Stromal cell of bone marrow (primary cell): ENCODE measurements around the gene NTN3.
"Not testable (repeated sequence)": the region's sequence is repeated elsewhere in the genome, so short reads cannot be mapped to it uniquely, and the experiment has no call there.

Experiments
- DNase-seq: peaks from one replicate; pipeline ENCODE4 v3.0.0-alpha.2; 2012; ENCODE audit warnings: low read depth

Gene NTN3

DNA sequence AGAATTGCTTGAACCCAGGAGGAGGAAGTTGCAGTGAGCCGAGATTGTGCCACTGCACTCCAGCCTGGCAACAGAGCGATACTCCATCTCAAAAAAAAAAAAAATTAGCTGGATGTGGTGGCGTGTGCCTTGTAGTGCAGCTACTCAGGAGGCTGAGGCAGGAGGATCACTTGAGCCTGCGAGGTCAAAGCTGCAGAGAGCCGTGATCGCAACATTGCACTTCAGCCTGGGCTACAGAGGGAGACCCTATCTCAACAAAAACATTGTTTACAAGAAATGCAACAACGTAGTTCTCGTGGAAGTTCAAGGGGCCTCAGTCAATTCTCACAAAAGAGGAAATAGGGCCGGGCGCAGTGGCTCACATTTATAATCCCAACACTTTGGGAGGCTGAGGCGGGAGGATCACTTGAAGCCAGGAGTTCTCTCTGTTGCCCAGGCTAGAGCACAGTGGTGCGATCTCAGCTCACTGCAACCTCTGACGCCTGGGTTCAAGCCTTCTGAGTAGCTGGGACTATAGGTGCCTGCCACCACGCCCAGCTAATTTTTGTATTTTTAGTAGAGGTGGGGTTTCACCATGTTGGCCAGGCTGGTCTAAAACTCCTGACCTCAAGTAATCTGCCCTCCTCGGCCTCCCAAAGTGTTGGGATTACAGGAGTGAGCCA lies 29.8 kb upstream of the NTN3 start:
- DNase-seq: not testable (repeated sequence)

- DNase-seq: no peak
Observed at GRCh38 chr16:2443555-2443954, 27.5 kb upstream of the NTN3 start.

DNA sequence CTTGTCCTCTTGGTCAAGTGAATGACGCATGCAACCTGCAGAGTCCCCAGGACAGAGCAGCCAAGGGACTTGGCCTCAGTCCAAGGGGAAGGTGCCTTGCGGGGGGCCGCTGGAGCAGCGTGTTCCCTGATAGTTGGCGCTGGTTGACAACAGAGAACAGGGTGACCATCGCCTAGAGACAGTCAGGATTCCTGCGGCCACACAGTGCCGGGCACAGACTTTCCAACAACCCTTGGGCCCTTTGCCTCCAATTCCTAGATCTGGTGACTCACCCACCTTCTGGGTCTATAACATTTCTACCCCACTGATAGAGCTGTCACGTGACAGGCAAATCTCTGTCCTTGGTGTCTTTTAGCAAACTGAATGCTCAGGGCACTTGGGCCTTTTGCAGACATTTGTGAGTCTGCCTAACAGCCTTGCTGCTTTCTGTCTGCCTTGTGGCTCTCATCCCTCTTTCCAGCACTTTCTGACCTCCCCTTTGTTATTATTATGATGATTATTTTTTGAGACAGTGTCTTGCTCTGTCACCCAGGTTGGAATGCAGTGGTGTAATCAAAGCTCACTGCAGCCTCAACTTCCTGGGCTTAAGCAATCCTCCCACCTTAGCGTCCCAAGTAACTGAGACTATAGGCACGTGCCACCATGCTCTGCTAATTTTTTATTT lies 23.0 kb upstream of the NTN3 start:
- DNase-seq: no peak

GRCh38 chr16:2449118-2449517 lies 22.0 kb upstream of the NTN3 start:
- DNase-seq: no peak

DNA sequence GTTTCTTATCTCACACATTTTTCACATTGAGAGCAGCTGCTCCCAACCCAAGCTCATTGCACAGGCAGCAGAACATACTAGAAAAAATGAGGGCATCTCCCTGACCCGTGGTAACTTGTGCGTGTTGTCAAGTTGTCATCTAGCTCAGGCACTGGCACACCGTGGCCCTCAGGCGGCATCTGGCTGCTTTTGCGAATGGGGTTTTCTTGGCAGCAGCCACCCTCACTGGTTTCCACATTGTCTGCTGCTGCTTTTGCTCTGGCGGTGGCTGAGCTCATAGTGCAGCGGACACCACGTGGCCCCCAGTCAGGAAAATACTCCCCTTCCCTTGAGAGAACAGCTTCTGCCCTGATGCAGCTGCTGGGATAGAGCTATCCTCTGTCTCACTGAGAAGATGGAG lies 20.6 kb upstream of the NTN3 start:
- no peak for DNase-seq

- DNase-seq: no peak
Observed at GRCh38 chr16:2450975-2451381, 20.1 kb upstream of the NTN3 start.

DNA sequence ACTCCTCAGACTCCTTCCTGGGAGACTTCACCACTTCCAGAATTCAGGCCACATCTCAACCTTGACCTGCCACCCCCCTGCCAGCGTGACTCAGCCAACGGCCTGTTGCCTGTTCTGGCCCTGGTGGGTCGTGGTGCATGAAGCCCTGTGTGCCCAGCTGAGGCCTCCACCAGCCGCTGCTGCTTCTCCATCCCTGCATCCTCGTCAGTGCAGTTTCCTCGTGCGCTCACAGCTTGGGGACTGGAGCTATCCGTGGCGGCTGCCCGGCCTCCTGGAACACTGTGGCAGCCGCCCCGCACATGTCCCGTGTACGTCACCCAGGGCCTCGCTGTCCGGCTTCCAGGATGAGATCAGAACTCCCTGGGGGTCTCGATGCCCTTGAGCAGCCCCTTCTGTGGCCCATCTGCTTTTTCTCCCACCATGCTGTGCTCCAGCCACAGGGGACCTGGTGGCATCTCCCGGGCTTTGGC lies 19.2 kb upstream of the NTN3 start:
- no peak for DNase-seq

GRCh38 chr16:2452650-2453049 lies 18.4 kb upstream of the NTN3 start:
- no peak for DNase-seq

- no peak for DNase-seq
Observed at GRCh38 chr16:2455081-2455845, 15.8 kb upstream of the NTN3 start.

DNA sequence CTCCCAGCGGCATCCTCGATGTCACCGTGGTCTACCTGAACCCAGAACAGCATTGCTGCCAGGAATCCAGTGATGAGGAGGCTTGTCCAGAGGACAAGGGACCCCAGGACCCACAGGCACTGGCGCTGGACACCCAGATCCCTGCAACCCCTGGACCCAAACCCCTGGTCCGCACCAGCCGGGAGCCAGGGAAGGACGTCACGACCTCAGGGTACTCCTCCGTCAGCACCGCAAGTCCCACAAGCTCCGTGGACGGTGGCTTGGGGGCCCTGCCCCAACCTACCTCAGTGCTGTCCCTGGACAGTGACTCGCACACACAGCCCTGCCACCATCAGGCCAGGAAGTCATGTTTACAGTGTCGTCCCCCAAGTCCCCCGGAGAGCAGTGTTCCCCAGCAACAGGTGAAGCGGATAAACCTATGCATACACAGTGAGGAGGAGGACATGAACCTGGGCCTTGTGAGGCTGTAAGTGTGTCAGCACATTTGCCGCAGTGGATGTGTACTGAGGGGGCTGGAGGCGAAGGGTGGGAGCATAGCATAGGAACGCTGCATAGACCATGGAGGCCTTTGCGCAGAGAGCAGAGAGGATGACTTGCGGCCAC lies 14.4 kb upstream of the NTN3 start:
- no peak for DNase-seq

- DNase-seq: no peak
Observed at GRCh38 chr16:2457267-2457666, 13.8 kb upstream of the NTN3 start.

DNA sequence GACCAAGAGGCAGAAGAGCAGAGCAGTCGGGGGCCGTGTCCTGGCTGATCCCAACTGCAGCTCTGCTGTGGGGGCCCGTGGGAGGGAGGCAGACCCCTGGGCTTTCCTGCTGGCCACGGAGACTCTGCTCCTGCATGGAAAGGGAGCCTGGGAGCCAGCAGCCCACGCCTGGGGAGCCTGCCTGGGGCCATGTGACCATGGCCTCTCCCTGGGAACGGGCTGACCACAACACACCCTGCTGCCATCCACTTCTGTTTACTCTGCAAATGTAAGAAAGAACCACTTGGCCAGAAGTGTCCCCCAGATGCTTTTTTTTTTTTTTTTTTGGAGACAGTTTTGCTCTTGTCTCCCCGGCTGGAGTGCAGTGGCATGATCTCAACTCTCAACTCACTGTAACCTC lies 13.2 kb upstream of the NTN3 start:
- DNase-seq: no peak

DNA sequence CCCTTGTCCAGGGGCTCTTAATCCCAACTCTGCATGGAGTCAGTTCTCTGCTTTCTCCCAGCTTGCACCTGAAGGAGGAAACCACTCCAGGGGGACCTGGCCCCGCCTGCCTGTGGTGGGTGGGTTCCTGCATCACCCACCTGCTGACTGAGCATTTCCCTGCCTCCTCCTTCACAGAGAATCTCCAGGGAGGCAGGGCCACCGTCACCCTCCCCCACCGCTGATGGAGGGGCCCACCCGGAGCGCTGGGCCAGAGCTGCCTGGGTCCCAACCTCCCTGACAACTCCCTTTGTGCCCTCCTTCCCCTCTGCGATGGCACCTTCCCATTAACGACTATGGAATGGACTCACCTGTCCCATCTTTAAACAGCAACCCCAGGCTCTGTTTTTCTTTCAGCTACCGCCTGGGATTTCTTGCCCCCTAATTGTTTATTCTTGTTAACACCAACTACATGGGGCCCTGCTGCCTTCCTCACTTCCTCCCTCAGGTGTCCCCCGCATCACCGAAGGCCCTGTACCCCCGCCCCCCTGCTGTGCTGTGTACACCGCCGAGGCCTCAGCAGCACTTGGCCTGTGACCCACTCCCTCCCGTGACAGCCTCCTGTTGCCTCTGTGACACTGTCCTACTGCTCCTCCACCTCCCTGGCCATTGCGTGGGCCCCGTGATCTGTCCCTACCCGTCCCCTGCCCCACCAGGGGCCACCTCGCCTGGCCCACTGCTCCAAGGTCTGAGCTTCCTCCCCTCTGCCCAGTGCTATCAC lies 12.0 kb upstream of the NTN3 start:
- DNase-seq: no peak

GRCh38 chr16:2459647-2460390 lies 11.3 kb upstream of the NTN3 start, which contains the start of gene TEDC2:
Gene TEDC2, plus strand, starts transcription at chr16:2460109. Its CDS starts 36 bp downstream, at chr16:2460145.
- DNase-seq: peak; percentile 86

DNA sequence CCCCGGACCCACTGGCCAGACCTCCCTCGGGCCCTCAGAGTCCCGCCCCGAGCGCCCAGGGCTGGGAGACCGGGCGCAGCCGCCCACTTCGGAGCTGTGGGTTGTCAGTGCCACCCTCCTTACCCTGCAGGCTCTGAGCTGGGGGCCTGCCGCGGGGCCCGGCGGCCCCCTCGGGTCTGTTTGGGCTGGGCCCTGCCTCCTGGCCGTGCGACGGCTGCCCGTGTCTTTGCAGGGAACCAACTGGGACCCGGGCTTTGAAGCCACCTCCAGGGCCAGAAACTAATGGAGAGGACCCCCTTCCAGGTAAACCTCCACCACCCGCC lies 10.7 kb upstream of the NTN3 start:
- no peak for DNase-seq

- DNase-seq: no peak
Observed at GRCh38 chr16:2460916-2461315, 10.2 kb upstream of the NTN3 start.

GRCh38 chr16:2462031-2462866 lies 8.8 kb upstream of the NTN3 start:
- DNase-seq: no peak

DNA sequence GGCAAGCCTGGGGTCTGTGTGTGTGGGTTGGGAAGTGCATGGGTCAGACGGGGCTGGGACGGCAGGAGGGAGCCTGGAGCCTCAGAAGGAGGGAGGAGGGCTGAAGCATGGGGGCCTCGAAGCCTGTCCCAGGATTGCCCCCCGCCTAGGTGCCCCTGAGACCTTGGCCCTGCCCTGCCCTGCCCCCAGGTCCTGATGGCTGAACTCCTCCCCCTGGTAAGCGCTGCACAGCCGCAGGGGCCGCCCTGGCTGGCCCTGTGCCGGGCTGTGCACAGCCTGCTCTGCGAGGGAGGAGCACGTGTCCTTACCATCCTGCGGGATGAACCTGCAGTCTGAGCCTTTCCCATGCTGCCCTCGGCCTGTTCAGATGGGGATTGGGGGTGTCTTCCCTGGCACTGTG lies 6.8 kb upstream of the NTN3 start:
- no peak for DNase-seq

GRCh38 chr16:2465653-2466415 lies 5.3 kb upstream of the NTN3 start:
- DNase-seq: no peak
